ENCODE results near the gene FOXK2. TPM values are rescaled to one million over a fixed set of nuclear protein-coding genes. Genes with fewer than 3 reads are reported as not detected.
"Not testable (repeated sequence)": the region's sequence is repeated elsewhere in the genome, so short reads cannot be mapped to it uniquely, and the experiment has no call there.

FOXK2 gene
- total RNA-seq, 1 donor from 2014 or later: 49.5 TPM

DNA sequence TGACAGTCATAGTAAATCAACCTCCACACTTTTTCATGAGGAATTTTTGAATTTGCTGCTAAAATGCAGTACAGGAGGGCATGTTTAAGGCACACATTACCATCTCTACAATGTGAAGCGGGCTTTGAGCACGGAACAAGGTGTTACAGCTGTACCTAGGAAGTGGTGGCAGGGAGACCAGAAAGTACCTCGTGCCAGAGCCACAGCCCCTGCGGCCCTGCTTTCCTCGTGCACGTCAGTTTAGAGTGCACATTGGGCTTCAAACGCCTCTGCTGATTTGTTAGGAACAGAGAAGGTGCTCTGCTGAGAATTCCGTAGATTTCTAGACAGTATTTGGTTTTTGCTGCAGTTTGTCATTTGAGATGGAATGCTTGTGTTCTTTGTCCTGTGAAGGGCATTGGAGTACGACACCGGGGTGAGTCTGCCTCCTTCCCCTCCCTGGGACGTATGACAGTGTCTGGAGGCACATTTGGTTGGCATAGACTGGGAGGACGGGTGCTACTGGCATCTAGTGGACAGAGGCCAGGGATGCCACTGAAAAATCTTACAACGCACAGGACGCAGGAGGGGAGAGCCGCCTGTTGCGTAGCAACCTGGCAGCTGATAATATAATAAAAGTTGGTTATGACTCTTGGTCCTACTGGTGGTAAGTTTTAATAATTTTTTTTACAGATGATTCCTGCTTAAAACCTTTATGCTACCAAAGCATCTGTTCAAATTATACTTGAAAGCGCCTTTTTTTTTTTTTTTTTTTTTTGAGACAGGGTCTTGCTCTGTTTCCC, 9.1 kb downstream of the FOXK2 start:
- no peak for DNase-seq (ENCODE audit: low spot score)
- Mint-ChIP-seq H3K27me3 (ENCODE audit: low read depth) (no peaks in the 10 kb centered on the region), H3K4me1 (ENCODE audit: low read depth) (peaks cover 48% of the 10 kb centered on the region), H3K27ac (ENCODE audit: unreplicated experiment) (peak overlapping the region; percentile 68), H3K4me3 (ENCODE audit: unreplicated experiment) (no peak overlapping the region), H3K36me3 (ENCODE audit: low read depth) (no peaks in the 10 kb centered on the region), H3K9me3 (ENCODE audit: low read depth) (no peaks in the 10 kb centered on the region)
- peak; percentile 78 for TF ChIP-seq CTCF (IDR thresholded peaks at IDR 0.05)

GRCh38 chr17:82529914-82530300, 10.4 kb downstream of the FOXK2 start:
- Mint-ChIP-seq H3K9me3 (ENCODE audit: low read depth) (no peaks in the 10 kb centered on the region), H3K36me3 (ENCODE audit: low read depth) (no peaks in the 10 kb centered on the region), H3K4me1 (ENCODE audit: low read depth) (peaks cover 54% of the 10 kb centered on the region), H3K27me3 (ENCODE audit: low read depth) (no peaks in the 10 kb centered on the region), H3K27ac (ENCODE audit: unreplicated experiment) (no peak overlapping the region), H3K4me3 (ENCODE audit: unreplicated experiment) (no peak overlapping the region)
- TF ChIP-seq CTCF (IDR thresholded peaks at IDR 0.05): no peak
- no peak for DNase-seq (ENCODE audit: low spot score)

DNA sequence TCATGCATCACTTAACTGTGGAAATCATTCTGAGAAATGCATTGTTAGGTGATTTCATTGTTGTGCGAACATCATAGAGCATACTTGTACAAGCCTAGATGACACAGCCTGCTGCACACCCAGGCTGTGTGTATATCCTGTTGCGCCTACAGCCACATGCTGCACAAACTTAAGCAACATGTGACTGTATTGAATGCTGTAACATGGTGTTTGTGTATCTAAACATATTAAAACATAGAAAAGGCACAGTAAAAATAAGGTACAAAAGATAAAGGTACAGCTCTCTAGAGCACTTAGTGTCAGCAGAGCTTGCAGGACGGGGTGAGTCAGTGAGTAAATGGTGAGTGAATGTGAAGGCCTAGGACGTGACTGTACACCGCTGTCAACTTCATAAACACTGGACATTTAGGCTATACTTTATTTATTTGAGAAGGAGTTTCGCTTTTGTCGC, 11.9 kb downstream of the FOXK2 start:
- Mint-ChIP-seq H3K4me3 (ENCODE audit: unreplicated experiment) (no peak overlapping the region), H3K27me3 (ENCODE audit: low read depth) (no peaks in the 10 kb centered on the region), H3K27ac (ENCODE audit: unreplicated experiment) (peak overlapping the region; percentile 28), H3K4me1 (ENCODE audit: low read depth) (peaks cover 62% of the 10 kb centered on the region), H3K36me3 (ENCODE audit: low read depth) (no peaks in the 10 kb centered on the region), H3K9me3 (ENCODE audit: low read depth) (no peaks in the 10 kb centered on the region)
- DNase-seq (ENCODE audit: low spot score): no peak
- no peak for TF ChIP-seq CTCF (IDR thresholded peaks at IDR 0.05)

- no peak for DNase-seq (ENCODE audit: low spot score)
- no peak for TF ChIP-seq CTCF (IDR thresholded peaks at IDR 0.05)
- Mint-ChIP-seq H3K9me3 (ENCODE audit: low read depth) (no peaks in the 10 kb centered on the region), H3K27ac (ENCODE audit: unreplicated experiment) (peak overlapping the region; percentile 98), H3K36me3 (ENCODE audit: low read depth) (no peaks in the 10 kb centered on the region), H3K4me3 (ENCODE audit: unreplicated experiment) (no peak overlapping the region), H3K4me1 (ENCODE audit: low read depth) (peaks cover 73% of the 10 kb centered on the region), H3K27me3 (ENCODE audit: low read depth) (no peaks in the 10 kb centered on the region)
Measured at GRCh38 chr17:82534401-82534812, 14.9 kb downstream of the FOXK2 start.

- Mint-ChIP-seq H3K27me3 (ENCODE audit: low read depth) (no peaks in the 10 kb centered on the region), H3K36me3 (ENCODE audit: low read depth) (no peaks in the 10 kb centered on the region), H3K9me3 (ENCODE audit: low read depth) (no peaks in the 10 kb centered on the region), H3K27ac (ENCODE audit: unreplicated experiment) (peak overlapping the region; percentile 98), H3K4me3 (ENCODE audit: unreplicated experiment) (peak overlapping the region; percentile 20), H3K4me1 (ENCODE audit: low read depth) (peaks cover 65% of the 10 kb centered on the region)
- TF ChIP-seq CTCF (IDR thresholded peaks at IDR 0.05): no peak
- no peak for DNase-seq (ENCODE audit: low spot score)
Measured at GRCh38 chr17:82536512-82537201, 17.1 kb downstream of the FOXK2 start.

GRCh38 chr17:82537228-82537627, 17.7 kb downstream of the FOXK2 start:
- Mint-ChIP-seq H3K4me1 (ENCODE audit: low read depth) (peaks cover 64% of the 10 kb centered on the region), H3K27ac (ENCODE audit: unreplicated experiment) (peak overlapping the region; percentile 98)
- H3K9me3 Mint-ChIP-seq (ENCODE audit: low read depth); H3K4me3 Mint-ChIP-seq (ENCODE audit: unreplicated experiment); H3K36me3 Mint-ChIP-seq (ENCODE audit: low read depth); H3K27me3 Mint-ChIP-seq (ENCODE audit: low read depth); DNase-seq (ENCODE audit: low spot score): not testable (repeated sequence)

DNA sequence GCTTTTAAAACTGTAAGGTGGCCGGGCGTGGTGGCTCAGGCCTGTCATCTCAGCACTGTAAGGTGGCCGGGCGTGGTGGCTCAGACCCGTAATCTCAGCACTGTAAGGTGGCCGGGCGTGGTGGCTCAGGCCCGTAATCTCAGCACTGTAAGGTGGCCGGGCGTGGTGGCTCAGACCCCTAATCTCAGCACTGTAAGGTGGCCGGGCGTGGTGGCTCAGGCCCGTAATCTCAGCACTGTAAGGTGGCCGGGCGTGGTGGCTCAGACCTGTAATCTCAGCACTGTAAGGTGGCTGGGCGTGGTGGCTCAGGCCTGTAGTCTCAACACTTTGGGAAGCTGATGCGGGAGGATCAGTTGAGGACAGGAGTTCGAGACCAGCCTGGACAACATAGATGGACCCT, 19.5 kb downstream of the FOXK2 start:
- Mint-ChIP-seq H3K27ac (ENCODE audit: unreplicated experiment) (peak overlapping the region; percentile 98), H3K4me1 (ENCODE audit: low read depth) (peaks cover 64% of the 10 kb centered on the region)
- not testable (repeated sequence) for DNase-seq (ENCODE audit: low spot score); H3K36me3 Mint-ChIP-seq (ENCODE audit: low read depth); H3K9me3 Mint-ChIP-seq (ENCODE audit: low read depth); H3K27me3 Mint-ChIP-seq (ENCODE audit: low read depth); H3K4me3 Mint-ChIP-seq (ENCODE audit: unreplicated experiment)
